ENCODE measurements around the gene PDCD6IP. TPM values are rescaled to one million over a fixed set of nuclear protein-coding genes. Genes with fewer than 3 reads are reported as not detected.

PDCD6IP gene
- total RNA-seq, 1 donor from 2014 or later, result 168 TPM

GRCh38 chr3:33885496-33885895 is 87.1 kb downstream of the PDCD6IP start:
- H3K27ac Mint-ChIP-seq, result no peak overlapping the region

GRCh38 chr3:33886015-33886414 is 87.6 kb downstream of the PDCD6IP start:
- Mint-ChIP-seq H3K27ac (no peak overlapping the region), H3K4me3 (no peak overlapping the region), H3K4me1 (ENCODE audit: unreplicated experiment) (peaks cover 8% of the 10 kb centered on the region), H3K36me3 (no peaks in the 10 kb centered on the region), H3K27me3 (peaks cover 8% of the 10 kb centered on the region), H3K9me3 (no peaks in the 10 kb centered on the region)
- TF ChIP-seq CTCF (conservative IDR thresholded peaks at IDR 0.05), result no peak
- no peak for DNase-seq (ENCODE audit: extremely low spot score, unreplicated experiment)

More at GRCh38 chr3:33885496-33885895, 87.1 kb downstream of the PDCD6IP start:
- no peaks in the 10 kb centered on the region for H3K9me3 Mint-ChIP-seq
- no peak overlapping the region for H3K4me3 Mint-ChIP-seq
- no peak for TF ChIP-seq CTCF (conservative IDR thresholded peaks at IDR 0.05)
- H3K36me3 Mint-ChIP-seq, result no peaks in the 10 kb centered on the region
- H3K27me3 Mint-ChIP-seq, result peaks cover 8% of the 10 kb centered on the region
- H3K4me1 Mint-ChIP-seq (ENCODE audit: unreplicated experiment), result peaks cover 8% of the 10 kb centered on the region
- DNase-seq (ENCODE audit: extremely low spot score, unreplicated experiment), result no peak

GRCh38 chr3:33887478-33887877 is 89.0 kb downstream of the PDCD6IP start:
- Mint-ChIP-seq H3K27me3 (peaks cover 5% of the 10 kb centered on the region), H3K4me3 (no peak overlapping the region), H3K9me3 (no peaks in the 10 kb centered on the region), H3K27ac (no peak overlapping the region), H3K36me3 (no peaks in the 10 kb centered on the region), H3K4me1 (ENCODE audit: unreplicated experiment) (peaks cover 8% of the 10 kb centered on the region)
- DNase-seq (ENCODE audit: extremely low spot score, unreplicated experiment), result no peak
- no peak for TF ChIP-seq CTCF (conservative IDR thresholded peaks at IDR 0.05)

- Mint-ChIP-seq H3K27ac (no peak overlapping the region), H3K4me3 (no peak overlapping the region), H3K27me3 (no peaks in the 10 kb centered on the region), H3K9me3 (no peaks in the 10 kb centered on the region), H3K36me3 (no peaks in the 10 kb centered on the region), H3K4me1 (ENCODE audit: unreplicated experiment) (no peaks in the 10 kb centered on the region)
- no peak for DNase-seq (ENCODE audit: extremely low spot score, unreplicated experiment)
- TF ChIP-seq CTCF (conservative IDR thresholded peaks at IDR 0.05), result no peak
Measured at GRCh38 chr3:33889394-33890039, 91.1 kb downstream of the PDCD6IP start.

- H3K27me3 Mint-ChIP-seq, result no peaks in the 10 kb centered on the region
- no peak for DNase-seq (ENCODE audit: extremely low spot score, unreplicated experiment)
- H3K27ac Mint-ChIP-seq, result no peak overlapping the region
- TF ChIP-seq CTCF (conservative IDR thresholded peaks at IDR 0.05), result no peak
- no peaks in the 10 kb centered on the region for H3K4me1 Mint-ChIP-seq (ENCODE audit: unreplicated experiment)
- no peaks in the 10 kb centered on the region for H3K9me3 Mint-ChIP-seq
- no peak overlapping the region for H3K4me3 Mint-ChIP-seq
- no peaks in the 10 kb centered on the region for H3K36me3 Mint-ChIP-seq
Measured at GRCh38 chr3:33892655-33893054, 94.2 kb downstream of the PDCD6IP start.
